HG03196 (cell line): ENCODE measurements around the gene ARHGAP9.

Source experiments
- ATAC-seq: cut with Tn5 transposase; IDR thresholded peaks from one replicate; pipeline ENCODE4 v1.9.1; 2021; ENCODE audit not compliant: unreplicated experiment

Gene ARHGAP9

DNA sequence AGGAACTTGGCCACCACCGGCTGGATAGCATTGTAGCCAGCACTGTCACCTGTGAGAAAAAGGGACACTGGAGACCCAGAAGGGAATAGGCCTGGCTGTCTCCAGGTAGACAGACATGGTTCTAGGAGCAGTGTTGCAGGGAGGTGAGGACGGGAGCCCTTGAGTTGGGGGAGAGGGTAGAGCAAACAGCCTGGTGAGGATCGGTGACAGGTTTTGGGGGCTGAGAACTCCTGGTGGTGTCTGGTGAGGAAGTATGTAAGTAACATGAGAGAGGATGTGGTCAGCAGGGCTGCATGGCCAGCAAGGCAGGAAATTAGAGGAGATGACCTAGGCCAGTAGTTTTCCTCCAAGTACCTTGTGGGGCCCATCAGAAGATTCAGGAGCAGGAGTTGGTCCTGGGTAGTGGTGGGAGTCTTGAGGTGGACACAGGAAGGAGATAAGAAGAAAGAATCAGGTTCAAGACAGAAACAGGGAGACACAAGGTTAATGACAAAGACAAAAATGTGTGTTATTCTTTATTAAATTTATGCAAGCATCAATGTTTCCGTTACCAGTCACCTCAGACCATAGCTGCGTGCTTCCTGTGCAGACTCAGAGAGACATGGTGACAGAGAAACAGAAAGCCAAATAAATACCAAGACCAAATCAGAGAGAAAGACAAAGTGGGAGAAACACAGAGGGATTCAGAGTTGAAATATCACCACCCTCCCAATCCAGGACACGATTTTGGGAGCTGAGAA, at the start of gene ARHGAP9:
ARHGAP9 (minus strand) TSS at position 491 of the 740 bp plus-strand sequence; CDS start at position 31, 460 bp downstream.
- ATAC-seq = peak; percentile 39

DNA sequence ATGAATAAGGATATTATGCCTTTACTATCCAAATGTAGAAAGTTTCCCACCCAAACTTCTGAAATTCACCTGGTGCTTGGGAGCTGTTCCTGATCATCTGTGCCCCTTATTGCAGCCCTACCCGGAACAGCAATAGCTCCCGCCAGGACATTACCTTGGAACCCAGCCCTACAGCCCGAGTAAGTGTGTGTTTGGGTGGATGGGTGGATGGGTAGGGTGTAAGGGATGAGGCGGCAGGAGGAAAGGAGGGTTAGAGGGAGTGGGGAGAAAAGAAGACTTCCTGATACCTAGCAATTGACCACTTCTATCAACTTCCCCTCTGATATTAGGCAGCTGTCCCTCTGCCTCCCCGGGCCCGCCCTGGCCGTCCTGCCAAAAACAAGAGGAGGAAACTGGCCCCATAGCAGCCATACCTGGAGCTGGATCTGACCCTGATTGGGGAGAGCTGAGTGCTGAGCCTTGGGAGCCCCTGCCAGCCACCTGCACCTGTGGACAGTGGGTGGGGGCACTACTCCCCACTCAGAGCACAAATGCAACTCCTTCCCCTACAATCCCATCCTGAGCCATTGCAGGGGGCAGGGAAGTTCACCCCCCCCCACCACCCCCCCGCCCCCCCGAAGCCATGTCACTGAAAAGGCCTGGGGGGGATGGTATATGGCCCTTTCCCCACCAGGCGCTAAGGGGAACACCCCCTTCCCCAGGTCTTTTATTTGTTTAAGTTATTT, 49.3 kb upstream of the ARHGAP9 start:
- ATAC-seq = no peak

DNA sequence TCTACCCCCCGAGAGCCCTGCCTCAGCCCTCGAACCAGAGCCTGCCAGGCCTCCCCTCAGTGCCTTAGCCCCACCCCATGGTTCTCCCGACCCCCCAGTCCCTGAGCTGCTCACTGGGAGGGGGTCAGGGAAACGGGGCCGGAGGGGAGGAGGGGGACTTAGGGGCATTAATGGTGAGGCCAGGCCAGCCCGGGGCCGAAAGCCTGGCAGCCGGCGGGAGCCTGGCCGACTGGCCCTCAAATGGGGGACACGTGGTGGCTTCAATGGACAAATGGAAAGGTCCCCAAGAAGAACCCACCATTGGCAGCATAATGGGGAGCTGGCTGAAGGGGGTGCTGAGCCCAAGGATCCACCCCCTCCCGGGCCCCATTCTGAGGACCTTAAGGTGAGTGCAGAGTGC, 48.5 kb upstream of the ARHGAP9 start:
- no peak for ATAC-seq

DNA sequence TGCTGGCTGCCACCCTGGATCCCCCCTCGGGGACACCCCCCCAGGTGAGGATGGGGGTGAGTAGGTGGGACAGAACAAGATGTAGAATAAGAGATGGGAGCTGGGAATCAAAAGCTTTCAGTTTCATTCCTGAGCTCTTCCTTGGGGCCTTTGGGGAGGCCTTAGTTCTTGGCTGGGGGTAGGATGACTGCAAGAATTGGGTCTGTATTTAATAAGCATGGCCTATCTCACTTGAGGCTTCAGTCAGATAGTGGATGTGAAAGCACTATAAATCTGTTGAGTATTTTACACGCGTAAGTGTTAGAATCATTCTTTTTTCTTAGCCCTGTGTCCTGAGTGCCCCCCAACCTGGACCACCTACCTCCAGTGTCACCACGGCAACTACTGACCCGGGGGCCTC, 47.5 kb upstream of the ARHGAP9 start:
- no peak for ATAC-seq

DNA sequence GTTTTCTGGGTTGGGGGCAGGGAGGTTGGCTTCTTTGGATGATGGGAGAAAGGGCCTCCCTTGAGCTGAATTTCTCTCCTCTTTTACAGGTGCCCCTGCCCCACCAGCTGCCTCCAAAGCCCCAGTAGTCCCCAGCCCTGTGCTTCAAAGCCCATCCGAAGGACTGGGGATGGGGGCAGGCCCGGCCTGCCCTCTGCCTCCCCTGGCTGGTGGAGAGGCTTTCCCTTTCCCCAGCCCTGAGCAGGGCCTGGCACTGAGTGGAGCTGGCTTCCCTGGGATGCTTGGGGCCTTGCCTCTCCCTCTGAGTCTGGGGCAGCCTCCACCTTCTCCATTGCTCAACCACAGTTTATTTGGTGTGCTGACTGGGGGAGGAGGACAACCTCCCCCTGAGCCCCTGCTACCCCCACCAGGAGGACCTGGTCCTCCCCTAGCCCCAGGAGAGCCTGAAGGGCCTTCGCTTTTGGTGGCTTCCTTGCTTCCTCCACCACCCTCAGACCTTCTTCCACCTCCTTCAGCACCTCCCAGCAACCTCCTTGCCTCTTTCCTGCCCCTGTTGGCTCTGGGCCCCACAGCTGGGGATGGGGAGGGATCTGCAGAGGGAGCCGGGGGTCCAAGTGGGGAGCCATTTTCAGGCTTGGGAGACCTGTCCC, 46.9 kb upstream of the ARHGAP9 start:
- no peak for ATAC-seq

DNA sequence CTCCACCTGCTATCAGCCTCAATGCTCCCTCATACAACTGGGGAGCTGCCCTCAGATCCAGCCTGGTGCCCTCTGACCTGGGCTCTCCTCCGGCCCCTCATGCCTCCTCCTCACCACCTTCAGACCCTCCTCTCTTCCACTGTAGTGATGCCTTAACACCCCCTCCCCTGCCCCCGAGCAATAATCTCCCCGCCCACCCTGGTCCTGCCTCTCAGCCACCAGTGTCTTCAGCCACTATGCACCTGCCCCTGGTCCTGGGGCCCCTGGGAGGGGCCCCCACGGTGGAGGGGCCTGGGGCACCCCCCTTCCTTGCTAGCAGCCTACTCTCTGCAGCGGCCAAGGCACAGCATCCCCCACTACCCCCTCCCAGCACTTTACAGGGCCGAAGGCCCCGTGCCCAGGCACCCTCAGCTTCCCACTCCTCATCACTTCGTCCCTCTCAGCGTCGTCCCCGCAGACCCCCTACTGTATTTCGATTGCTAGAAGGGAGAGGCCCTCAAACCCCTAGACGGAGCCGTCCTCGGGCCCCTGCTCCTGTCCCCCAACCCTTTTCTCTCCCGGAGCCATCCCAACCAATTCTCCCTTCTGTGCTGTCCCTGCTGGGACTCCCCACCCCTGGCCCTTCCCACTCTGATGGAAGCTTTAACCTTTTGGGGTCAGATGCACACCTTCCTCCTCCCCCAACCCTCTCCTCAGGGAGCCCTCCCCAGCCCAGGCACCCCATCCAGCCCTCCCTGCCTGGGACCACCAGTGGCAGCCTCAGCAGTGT, 46.1 kb upstream of the ARHGAP9 start:
- no peak for ATAC-seq

DNA sequence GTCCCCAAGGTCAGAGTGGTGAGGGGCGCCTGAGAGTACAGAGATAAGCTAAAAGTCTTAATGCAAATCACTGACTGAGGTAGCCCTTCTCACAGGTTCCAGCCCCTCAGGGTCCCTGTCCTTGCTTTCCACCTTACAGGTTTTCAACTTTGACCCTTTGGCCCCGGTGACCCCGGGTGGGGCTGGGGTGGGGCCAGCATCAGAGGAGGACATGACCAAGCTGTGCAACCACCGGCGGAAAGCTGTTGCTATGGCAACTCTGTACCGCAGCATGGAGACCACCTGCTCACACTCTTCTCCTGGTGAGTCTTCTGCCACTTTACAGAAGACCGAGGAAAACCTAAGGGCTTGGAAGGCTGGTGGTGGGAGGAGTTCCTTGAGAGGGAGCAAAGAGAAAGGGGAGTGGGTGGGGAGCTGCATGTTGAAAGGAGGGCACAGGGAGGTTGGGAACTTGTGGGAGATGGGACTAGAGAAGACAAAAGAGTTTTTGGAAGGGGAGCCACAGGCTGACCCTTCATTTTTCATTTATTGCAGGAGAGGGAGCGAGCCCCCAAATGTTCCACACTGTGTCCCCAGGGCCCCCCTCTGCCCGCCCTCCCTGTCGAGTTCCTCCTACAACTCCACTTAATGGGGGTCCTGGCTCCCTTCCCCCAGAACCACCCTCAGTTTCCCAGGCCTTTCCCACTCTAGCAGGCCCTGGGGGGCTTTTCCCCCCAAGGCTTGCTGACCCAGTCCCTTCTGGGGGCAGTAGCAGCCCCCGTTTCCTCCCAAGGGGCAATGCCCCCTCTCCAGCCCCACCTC, 45.3 kb upstream of the ARHGAP9 start:
- ATAC-seq = no peak

DNA sequence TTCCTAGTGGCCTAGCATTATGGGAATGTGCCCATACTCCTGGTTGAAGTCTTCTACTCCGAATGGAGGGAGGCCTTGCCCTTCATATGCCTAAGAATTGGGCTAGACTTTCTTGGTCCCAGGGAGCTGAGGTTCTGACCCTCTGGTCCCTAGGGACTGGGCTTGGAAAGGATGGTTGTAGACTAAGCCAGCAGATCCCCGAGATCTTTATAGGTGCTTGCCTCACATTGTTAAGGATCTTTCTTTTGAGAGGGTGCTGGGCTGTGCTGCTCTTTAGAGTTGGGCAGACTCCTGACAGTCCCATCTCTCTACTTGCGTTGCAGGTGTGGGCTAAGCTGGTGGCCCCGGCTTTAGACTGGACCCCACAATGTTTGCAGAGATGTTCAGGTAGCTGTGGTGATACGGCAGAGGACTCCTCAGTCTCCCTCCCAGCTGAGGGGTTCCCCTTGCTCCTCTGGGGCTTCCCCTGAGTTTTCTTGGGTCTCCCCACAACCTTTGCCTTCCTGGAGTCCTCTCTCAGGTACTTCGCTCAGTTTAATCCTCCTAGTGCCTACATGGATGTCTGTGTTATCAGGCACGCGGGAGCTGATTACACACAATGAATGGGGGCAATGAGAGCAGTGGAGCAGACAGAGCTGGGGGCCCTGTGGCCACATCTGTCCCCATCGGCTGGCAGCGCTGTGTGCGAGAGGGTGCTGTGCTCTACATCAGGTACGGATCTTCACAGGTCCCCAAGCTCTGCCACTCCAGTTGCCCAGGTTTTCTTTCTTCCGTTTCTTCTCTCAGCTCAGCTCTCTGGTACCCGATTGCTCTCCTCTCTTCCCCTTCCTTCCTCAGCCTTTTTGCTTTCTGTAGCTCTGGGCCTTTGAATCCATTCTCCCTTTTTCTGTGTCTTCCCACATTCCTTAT, 44.3 kb upstream of the ARHGAP9 start:
- ATAC-seq = no peak

DNA sequence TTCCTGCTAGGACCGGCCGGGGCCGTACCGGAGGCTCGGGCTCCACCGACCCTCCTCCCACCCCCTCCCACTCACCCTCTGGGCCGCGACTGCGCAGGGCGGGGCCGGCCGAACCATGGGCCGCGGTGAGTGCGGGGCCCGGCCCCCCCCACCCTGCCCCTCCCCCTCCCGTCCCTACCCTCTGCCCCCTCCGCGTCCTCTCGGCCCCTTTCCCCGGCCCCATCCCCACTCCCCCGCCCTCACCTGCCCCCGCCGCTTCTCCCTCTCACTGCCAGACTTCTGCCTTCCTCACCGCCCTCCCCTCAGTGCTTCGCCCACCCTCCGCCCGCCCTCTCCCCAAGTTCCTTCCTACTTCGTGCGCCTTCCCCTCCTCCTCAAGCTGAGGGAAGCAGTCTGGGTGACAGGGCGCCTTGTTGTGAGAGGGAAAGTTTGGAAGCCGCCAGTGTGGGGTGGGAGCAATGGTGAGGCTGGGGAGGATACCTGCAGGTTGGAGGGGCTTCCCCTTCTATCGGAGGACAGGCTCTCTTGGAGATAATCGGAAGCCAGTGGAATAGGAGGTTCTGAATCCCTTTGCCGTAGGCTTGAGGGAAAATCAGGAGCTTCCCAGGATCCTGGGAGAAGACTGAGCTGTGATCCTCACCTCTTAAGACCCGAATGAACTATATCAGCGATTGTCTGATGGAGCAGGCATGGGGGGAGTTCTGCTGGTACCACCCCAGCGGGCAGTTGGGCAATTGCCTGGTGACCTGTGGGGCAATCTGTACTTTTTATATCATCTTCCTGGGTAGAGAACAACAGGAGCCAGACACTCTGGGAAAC, 43.4 kb upstream of the ARHGAP9 start:
- no peak for ATAC-seq

DNA sequence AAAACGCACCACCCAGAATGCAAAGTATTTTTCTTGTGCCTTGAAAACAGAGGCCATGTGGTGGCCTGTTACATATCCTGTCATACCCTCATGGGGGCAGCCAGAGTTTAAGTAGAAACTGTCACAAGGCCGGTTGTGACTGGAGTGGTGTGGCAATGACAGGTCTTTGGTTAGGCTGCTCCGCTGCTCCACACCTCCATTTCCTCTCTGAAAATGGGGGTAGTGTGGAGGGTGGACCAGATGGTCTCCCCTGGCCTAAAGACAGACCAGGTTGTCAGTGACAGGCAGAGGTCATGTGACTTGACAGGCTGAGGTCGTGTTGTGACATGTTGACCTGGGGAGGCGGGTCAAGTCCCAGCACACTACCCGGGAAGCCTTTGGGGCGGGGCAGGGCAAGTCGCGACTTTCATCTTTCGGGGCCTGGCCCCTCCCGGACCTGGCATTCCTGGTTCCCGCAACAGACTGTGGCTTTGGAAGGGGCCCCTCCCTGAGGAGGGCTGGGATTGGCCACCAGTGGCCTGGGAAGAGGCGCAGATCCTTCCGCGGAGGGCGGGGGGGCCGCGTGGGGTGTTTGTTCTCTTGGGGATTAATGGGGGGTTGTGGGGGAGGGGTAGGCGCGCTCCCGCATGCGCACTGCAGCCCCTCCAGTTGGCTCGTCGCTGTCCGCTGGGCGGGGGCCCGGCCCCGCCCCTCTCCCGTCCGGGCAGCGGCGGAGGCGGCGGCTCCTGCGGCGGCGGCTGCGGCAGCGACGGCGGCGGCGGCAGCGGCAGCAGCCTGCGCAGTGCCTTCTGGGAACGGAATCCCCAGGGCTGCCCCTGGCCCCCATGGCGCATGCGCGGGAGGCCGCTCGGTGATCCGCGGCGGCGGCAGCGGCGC, 42.6 kb upstream of the ARHGAP9 start, which contains the start of gene MBD6:
MBD6 (plus strand) TSS at position 814 of the 876 bp plus-strand sequence. CDS start 1,480 bp downstream, outside the sequence.
- ATAC-seq = peak; percentile 37

DNA sequence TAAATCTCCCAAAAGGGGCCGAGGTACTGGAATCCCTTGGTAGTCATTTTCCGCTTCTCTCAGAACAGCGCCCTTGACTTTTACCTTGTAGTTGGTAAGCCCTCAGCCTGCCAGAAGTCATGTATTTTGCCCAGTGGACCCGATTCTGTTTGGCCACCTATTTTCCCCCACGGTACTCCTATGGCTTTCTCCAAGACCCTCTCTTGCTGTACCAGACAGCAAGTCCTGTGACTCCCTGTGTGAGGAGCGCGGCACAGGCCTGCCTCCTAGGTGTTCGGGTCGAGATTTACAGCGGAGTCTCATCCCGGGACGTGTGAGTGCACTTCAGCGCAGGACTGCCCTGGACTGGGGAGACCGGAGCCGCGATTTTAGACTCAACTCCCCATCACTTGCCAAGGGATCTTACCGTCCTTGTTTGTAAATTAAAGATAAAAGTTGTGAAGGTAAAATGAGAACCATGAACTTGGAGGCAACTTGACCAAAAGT, 41.9 kb upstream of the ARHGAP9 start:
- ATAC-seq = no peak

DNA sequence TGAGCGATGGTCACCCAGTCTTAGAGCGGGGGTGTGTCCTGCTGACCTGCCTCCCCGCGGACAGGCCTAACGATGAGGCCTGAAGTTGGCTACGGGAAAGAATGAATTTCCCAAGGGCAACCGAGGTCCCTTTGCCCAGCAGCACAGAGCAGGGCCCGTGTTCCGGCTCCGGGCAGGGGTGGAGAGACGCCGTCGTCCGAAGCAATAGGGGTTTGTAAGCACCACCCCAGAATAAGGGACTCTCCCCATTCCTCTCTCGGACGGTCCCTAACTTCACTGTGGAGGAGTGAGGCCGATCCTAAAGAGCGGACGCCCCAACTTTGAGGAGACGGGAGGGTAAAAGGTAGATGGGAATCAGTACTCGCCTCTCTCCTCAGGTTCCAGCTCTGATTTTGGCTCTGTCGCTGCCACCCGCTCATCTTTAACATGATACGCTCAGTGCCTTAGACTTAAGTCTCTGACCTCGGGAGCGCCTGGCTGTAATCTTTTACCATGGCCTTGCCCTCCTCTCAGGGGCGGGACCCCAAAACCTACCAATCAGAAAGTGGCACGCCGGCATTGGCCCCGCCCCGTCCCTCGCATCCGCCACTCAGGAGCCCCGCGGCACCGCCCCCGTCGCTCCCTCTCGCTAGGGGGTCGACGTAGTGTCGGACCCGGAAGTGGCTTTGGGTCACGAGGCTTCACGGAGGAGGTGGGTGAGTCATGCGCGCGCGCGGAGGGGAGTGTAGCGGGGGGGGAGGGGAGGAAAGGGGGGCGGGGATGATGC, 40.6 kb upstream of the ARHGAP9 start, which contains the start of gene DDIT3:
DDIT3 (minus strand) TSS at position 462 of the 766 bp plus-strand sequence. CDS start 3,108 bp downstream, outside the sequence.
- ATAC-seq = peak; percentile 65

DNA sequence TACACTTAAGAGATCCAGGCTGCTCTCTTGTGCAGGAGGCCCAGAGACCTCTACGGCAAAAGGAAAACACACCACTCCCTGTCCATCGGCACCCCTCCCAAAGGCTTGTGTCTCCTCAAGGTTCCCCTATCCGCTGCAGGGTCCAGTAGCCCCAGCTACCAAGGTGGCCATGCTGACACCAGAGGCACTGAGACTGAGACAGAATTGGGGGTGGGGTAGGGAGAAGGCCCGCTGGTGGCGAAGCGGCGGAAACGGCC, 40.1 kb upstream of the ARHGAP9 start:
- ATAC-seq = no peak

DNA sequence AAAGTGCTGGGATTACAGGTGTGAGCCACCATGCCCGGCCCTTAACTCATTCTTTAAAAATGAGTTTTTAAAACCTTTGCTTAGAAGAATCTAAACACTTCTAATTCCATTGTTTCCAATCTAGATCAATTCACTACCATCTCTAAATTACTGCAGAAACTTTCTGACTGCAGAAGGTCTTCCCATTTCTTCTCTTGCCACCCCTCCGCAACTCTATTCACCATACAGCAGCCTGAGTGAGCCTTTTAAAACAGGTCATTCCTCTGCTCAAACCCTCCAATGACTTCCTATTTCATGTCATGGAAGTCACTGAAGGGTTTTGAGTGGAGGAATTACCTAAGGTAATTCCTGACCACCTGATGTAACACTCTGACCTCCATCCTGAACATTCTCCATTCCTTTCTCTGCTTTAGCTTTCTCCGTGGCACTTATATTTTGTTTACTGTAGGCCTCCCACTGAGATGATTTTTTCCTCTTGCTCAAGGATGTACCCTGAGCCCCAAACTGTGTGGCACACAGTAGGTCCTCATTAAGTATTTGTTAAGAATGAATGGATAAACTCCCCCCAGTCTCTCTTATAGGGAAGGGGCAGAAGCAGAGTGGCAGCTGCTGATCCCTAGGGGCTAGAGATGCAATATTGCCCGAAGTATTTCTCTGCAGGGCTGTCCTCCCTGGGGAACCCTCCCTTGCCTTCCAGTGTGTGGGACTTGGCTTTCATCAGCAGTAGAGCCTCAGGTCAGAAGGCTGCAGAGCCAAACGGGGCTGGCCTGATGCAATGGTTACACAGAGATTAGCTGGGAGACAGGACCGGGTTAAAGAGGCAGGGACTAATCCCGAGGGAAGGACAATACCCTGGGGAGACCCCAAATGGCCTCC, 39.5 kb upstream of the ARHGAP9 start:
- no peak for ATAC-seq

DNA sequence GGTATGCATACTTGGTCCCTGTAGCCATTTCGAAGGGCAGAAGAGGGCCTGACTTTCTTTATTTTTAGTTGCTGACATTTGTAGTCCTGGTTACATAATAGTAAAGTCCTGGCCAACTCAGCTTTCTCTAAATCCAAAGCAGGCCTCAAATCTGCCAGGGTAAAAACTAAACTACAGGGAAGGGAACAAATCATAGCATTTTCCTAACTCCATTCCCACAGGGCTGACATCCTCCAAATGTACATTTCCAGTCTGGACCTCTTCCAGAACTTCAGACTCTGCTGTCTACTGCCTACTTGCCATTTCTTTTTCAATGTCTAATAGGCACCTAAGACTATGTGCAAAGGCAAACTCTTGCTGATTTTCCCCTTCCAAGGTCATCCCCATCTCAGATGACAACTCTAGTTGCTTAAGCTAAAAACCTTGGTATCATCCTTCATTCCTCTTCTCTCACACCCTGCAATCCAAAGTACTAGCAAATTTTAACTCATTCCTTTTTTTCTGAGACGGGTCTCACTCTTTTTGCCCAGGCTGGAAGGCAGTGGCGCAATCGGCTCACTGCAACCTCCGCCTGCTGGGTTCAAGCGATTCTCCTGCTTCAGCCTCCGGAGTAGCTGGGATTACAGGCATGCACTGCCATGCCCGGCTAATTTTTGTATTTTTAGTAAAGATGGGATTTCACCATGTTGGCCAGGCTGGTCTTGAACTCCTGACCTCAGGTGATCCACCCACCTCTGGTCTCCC, 38.7 kb upstream of the ARHGAP9 start:
- no peak for ATAC-seq
